CD14-positive monocyte (primary cell): ENCODE measurements around the gene RERE. TPM values are rescaled to one million over a fixed set of nuclear protein-coding genes. Genes with fewer than 3 reads are reported as not detected.
A peak's percentile ranks its signal among the peaks of the same experiment; 100 is the strongest.

ENCODE experiments used
- DNase-seq, 3 donors: peaks; one replicate each; pipeline ENCODE4 v3.0.0-alpha.2; 2011 to 2022
- H2AFZ ChIP-seq: 2 replicates; pipeline ENCODE4 v1.6.0; 2012; ENCODE audit warnings: mild to moderate bottlenecking, low read depth, low read length, inconsistent platforms; ENCODE audit not compliant: insufficient read depth, poor library complexity, severe bottlenecking
- H3K27ac ChIP-seq, 2 donors: 1 replicate in 1 of 2; 2 replicates in 1 of 2; pipeline ENCODE4 v1.5.1; 2012 to 2013; ENCODE audit warnings: low read length in 2 of 2, control low read depth in 1 of 2, inconsistent platforms in 1 of 2, low read depth in 1 of 2, mild to moderate bottlenecking in 1 of 2
- H3K27me3 ChIP-seq, 2 donors: one replicate each; pipeline versions ENCODE4 v1.6.0 to v1.6.1; 2011 to 2013; ENCODE audit warnings: low read length in 2 of 2; ENCODE audit not compliant: control insufficient read depth in 2 of 2, insufficient read depth in 2 of 2
- H3K36me3 ChIP-seq, 2 donors: replicated peaks in 1 of 2; 1 replicate in 1 of 2; 2 replicates in 1 of 2; pipeline versions ENCODE4 v1.5.1 to v1.6.1; 2012 to 2013; ENCODE audit warnings: low read length in 2 of 2, control low read depth in 1 of 2, inconsistent platforms in 1 of 2, mild to moderate bottlenecking in 1 of 2; ENCODE audit not compliant: insufficient read depth in 2 of 2, control insufficient read depth in 1 of 2
- H3K4me1 ChIP-seq, 2 donors: 1 replicate in 1 of 2; 2 replicates in 1 of 2; pipeline versions ENCODE4 v1.5.1 to v1.6.1; 2012 to 2013; ENCODE audit warnings: low read length in 2 of 2, control low read depth in 1 of 2, inconsistent platforms in 1 of 2, mild to moderate bottlenecking in 1 of 2, moderate library complexity in 1 of 2; ENCODE audit not compliant: insufficient read depth in 2 of 2, control insufficient read depth in 1 of 2
- H3K4me2 ChIP-seq: replicated peaks from 2 replicates; pipeline ENCODE3; 2012; ENCODE audit warnings: low read length, moderate library complexity, mild to moderate bottlenecking; ENCODE audit not compliant: poor library complexity, severe bottlenecking; ENCODE audit errors: extremely low read depth
- H3K4me3 ChIP-seq, 3 experiments: fragments of 200-600 bp in 1 of 3; sonication (generic) in 1 of 3; replicated peaks in 1 of 3; 1 replicate in 2 of 3; 2 replicates in 1 of 3; pipeline ENCODE4 v1.5.1; 2011 to 2013; ENCODE audit warnings: low read length in 3 of 3, mild to moderate bottlenecking in 3 of 3, control low read depth in 2 of 3, low read depth in 2 of 3, inconsistent platforms in 1 of 3, moderate library complexity in 1 of 3
- H3K79me2 ChIP-seq: 2 replicates; pipeline ENCODE4 v1.6.0; 2012; ENCODE audit warnings: mild to moderate bottlenecking, control low read depth, inconsistent platforms, low read length, moderate library complexity; ENCODE audit not compliant: insufficient read depth
- H3K9ac ChIP-seq: 2 replicates; pipeline ENCODE4 v1.6.0; 2017; ENCODE audit warnings: low read length, mild to moderate bottlenecking; ENCODE audit not compliant: insufficient read depth, poor library complexity, severe bottlenecking
- H3K9me3 ChIP-seq, 2 donors: replicated peaks in 1 of 2; 1 replicate in 1 of 2; 2 replicates in 1 of 2; pipeline versions ENCODE4 v1.5.1 to v1.6.1; 2012 to 2013; ENCODE audit warnings: low read length in 2 of 2, control low read depth in 1 of 2; ENCODE audit not compliant: control insufficient read depth in 1 of 2, insufficient read depth in 1 of 2
- H4K20me1 ChIP-seq: 2 replicates; pipeline ENCODE4 v1.6.0; 2012; ENCODE audit warnings: mild to moderate bottlenecking, low read length, control low read depth, moderate library complexity; ENCODE audit not compliant: insufficient read depth
- H3K27ac Mint-ChIP-seq, 7 donors: one replicate each; pipeline ENCODE4 v1.8.0; 2020; ENCODE audit warnings: mild to moderate bottlenecking in 7 of 7, mixed read lengths in 7 of 7, moderate library complexity in 6 of 7, inconsistent platforms in 2 of 7
- H3K27me3 Mint-ChIP-seq, 3 donors: one replicate each; pipeline ENCODE4 v1.8.0; 2021 to 2022; ENCODE audit warnings: low read depth in 3 of 3, mild to moderate bottlenecking in 3 of 3, mixed read lengths in 3 of 3, moderate library complexity in 3 of 3, inconsistent platforms in 1 of 3
- H3K36me3 Mint-ChIP-seq, 2 donors: one replicate each; pipeline ENCODE4 v1.8.0; 2020; ENCODE audit warnings: mixed read lengths in 2 of 2, inconsistent platforms in 1 of 2, mild to moderate bottlenecking in 1 of 2
- H3K4me1 Mint-ChIP-seq: one replicate; pipeline ENCODE4 v1.8.0; 2020; ENCODE audit warnings: mild to moderate bottlenecking, mixed read lengths
- H3K4me3 Mint-ChIP-seq, 2 donors: one replicate each; pipeline ENCODE4 v1.8.0; 2020; ENCODE audit warnings: mild to moderate bottlenecking in 2 of 2, mixed read lengths in 2 of 2, moderate library complexity in 1 of 2
- H3K9me3 Mint-ChIP-seq, 7 donors: one replicate each; pipeline ENCODE4 v1.8.0; 2020 to 2022; ENCODE audit warnings: mixed read lengths in 7 of 7, mild to moderate bottlenecking in 6 of 7, moderate library complexity in 6 of 7, inconsistent platforms in 2 of 7
- WGBS: methylation state at CpG from one replicate; pipeline ENCODE4 v1.1.5; 2013; ENCODE audit warnings: missing lambda C conversion rate; ENCODE audit not compliant: insufficient coverage; 5-methylcytosine and 5-hydroxymethylcytosine counted together
- intact Hi-C, 2 donors: fragments of 100-400 bp; cut with micrococcal nuclease; formaldehyde crosslinking; loops; one replicate each; pipeline versions ENCODE4 v1.15.0 to v1.15.1; 2023
- polyA plus RNA-seq, 3 donors: library from polyadenylated mRNA; depleted of rRNA in 1 of 3; unstranded in 2 of 3; stranded (reverse) in 1 of 3; fragments of 300-500 nt in 2 of 3; fragments of >200 nt in 1 of 3; fragmentation: Illumina TruSeq in 2 of 3; gene quantifications; 1 replicate in 2 of 3; 2 replicates in 1 of 3; pipeline ENCODE4 v1.2.3, GENCODE V29; 2012 to 2021
- TF ChIP-seq, protein P1 (sequence below): fragments of 200-600 bp; IDR thresholded peaks from one replicate; pipeline ENCODE4 v1.8.0; 2022; ENCODE audit warnings: antibody characterized with exemption, mild to moderate bottlenecking

The RERE gene
- polyA plus RNA-seq, 3 donors, result 1.2 to 19.4 (median 3.8) TPM

DNA sequence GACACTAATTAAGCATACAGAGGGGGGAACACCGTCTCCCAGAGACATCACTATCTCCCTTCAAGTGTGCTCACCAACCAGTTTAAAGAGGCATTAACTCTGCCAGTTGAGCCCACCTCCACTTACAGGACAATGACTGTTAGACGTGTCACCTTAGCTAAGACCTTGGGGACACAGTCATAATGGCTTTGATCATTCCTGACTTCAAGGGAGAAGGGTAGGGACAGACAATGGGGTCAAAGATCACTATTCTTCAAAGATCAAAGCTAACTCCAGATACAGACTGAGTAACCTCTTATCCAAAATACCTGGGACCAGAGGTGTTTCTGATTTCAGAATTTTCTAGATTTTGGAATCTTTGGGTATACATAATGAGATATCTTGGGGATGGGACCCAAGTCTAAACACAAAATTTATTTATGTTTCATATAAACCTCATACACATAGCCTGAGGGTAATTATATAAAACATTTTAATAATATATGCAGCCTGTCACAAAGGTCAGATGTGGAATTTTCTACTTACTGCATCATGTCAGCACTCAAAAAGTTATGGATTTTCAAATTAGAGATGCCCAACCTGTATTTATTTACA is 253.4 kb downstream of the RERE start:
- no peak overlapping the region for H3K4me2 ChIP-seq
- Mint-ChIP-seq H3K27me3 (no peaks in the 10 kb centered on the region), H3K36me3 (peaks cover 0 to 4% of the 10 kb centered on the region in 2 donors), H3K4me3 (no peak overlapping the region), H3K4me1 (peaks cover 4% of the 10 kb centered on the region), H3K9me3 (no peaks in the 10 kb centered on the region), H3K27ac (no peak overlapping the region)
- H3K79me2 ChIP-seq, result no peaks in the 10 kb centered on the region
- H3K9ac ChIP-seq, result no peak overlapping the region
- no peaks in the 10 kb centered on the region for H3K36me3 ChIP-seq
- no peaks in the 10 kb centered on the region for H4K20me1 ChIP-seq
- no peak overlapping the region for H3K27ac ChIP-seq
- no peak overlapping the region for H3K4me3 ChIP-seq
- H2AFZ ChIP-seq, result no peak overlapping the region
- intact Hi-C loops, result loop anchor here (5.0 kb wide), 2 partner anchors 108 to 283 kb away; no protein-coding TSS in a partner anchor
- no peaks in the 10 kb centered on the region for H3K27me3 ChIP-seq
- no peaks in the 10 kb centered on the region for H3K9me3 ChIP-seq
- no CpG with 5 or more reads among the region's 2 CpGs for WGBS
- no peak for DNase-seq
- TF ChIP-seq, protein P1, sequence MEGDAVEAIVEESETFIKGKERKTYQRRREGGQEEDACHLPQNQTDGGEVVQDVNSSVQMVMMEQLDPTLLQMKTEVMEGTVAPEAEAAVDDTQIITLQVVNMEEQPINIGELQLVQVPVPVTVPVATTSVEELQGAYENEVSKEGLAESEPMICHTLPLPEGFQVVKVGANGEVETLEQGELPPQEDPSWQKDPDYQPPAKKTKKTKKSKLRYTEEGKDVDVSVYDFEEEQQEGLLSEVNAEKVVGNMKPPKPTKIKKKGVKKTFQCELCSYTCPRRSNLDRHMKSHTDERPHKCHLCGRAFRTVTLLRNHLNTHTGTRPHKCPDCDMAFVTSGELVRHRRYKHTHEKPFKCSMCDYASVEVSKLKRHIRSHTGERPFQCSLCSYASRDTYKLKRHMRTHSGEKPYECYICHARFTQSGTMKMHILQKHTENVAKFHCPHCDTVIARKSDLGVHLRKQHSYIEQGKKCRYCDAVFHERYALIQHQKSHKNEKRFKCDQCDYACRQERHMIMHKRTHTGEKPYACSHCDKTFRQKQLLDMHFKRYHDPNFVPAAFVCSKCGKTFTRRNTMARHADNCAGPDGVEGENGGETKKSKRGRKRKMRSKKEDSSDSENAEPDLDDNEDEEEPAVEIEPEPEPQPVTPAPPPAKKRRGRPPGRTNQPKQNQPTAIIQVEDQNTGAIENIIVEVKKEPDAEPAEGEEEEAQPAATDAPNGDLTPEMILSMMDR, result no peak
- peaks cover 3 to 10% of the 10 kb centered on the region in 2 donors for H3K4me1 ChIP-seq

DNA sequence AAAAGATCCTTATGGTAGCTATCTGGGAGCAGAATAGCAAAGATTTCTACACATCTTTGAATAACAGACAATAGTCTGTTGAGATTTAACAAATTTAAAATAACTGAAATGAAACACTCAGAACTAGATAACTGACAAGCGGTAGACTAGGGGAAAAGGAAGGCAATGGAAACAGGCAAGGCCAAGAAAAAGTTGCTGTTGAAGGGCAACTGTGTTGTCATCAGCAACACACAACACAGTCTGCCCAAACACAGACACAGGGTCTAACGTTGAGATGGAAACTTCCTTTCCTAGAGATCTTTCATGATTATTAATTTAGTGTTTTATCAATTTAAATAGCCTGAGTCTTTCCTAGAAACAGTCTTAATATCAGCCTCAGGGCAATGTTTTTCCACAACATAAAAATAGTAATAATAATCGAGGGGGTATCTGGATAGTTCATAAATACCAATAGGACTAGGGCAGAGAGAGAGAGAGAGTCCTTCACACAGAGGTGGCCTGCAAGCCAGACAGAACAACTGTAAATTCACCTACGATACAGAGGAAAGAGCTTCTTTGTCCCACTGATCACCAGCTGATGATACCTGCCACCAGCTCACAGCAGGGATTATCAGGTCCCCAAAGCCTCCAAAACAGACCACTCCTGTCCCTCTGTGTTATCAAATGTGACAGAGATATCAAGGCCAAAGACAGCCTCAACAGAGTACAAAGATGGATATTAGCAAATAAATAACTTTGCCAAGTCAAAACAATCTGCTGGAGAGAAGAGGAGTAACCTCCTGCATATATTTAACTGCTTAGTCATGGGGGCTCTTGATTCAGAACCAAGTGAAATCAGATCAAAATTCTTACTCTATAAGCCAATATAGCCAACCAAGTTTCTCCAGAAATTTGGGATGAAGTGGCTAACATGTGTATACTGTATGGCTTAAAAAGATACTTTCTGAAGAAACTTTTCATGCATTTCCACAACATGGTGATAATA is 254.3 kb downstream of the RERE start:
- H3K4me3 Mint-ChIP-seq, result no peak overlapping the region
- Histone ChIP-seq H3K36me3 (no peaks in the 10 kb centered on the region), H3K27me3 (no peaks in the 10 kb centered on the region), H2AFZ (no peak overlapping the region), H4K20me1 (no peaks in the 10 kb centered on the region), H3K27ac (no peak overlapping the region), H3K4me2 (no peak overlapping the region), H3K4me1 (peaks cover 3 to 10% of the 10 kb centered on the region in 2 donors), H3K9me3 (no peaks in the 10 kb centered on the region), H3K79me2 (no peaks in the 10 kb centered on the region), H3K4me3 (no peak overlapping the region), H3K9ac (no peak overlapping the region)
- TF ChIP-seq, protein P1, result no peak
- H3K36me3 Mint-ChIP-seq, result peaks cover 0 to 4% of the 10 kb centered on the region in 2 donors
- H3K27ac Mint-ChIP-seq, result peak overlapping the region in 1 of 7 donors; percentile 43
- H3K4me1 Mint-ChIP-seq, result peaks cover 4% of the 10 kb centered on the region
- intact Hi-C loops, result loop anchor here (1.0 to 5.0 kb wide), 3 partner anchors 109 to 284 kb away; no protein-coding TSS in a partner anchor
- H3K27me3 Mint-ChIP-seq, result no peaks in the 10 kb centered on the region
- no peaks in the 10 kb centered on the region for H3K9me3 Mint-ChIP-seq
- WGBS, result no CpG with 5 or more reads among the region's 4 CpGs
- no peak for DNase-seq
